Stimulated activated CD4-positive, alpha-beta T cell treated with anti-CD3 and anti-CD28 coated beads, TNF-alpha, amount 100 ng/mL, for 1 hour (primary cell): ENCODE measurements around the gene GLB1L3.
"Not testable (repeated sequence)": the region's sequence is repeated elsewhere in the genome, so short reads cannot be mapped to it uniquely, and the experiment has no call there.

Source experiments
- DNase-seq, 3 donors: peaks; one replicate each; pipeline ENCODE4 v3.0.0-alpha.2; 2020; ENCODE audit warnings: low read depth in 3 of 3, low spot score in 1 of 3

The GLB1L3 gene

GRCh38 chr11:134294664-134295063 lies 18.5 kb downstream of the GLB1L3 start:
- no peak for DNase-seq

GRCh38 chr11:134312223-134312622 lies 36.0 kb downstream of the GLB1L3 start:
- no peak for DNase-seq

DNA sequence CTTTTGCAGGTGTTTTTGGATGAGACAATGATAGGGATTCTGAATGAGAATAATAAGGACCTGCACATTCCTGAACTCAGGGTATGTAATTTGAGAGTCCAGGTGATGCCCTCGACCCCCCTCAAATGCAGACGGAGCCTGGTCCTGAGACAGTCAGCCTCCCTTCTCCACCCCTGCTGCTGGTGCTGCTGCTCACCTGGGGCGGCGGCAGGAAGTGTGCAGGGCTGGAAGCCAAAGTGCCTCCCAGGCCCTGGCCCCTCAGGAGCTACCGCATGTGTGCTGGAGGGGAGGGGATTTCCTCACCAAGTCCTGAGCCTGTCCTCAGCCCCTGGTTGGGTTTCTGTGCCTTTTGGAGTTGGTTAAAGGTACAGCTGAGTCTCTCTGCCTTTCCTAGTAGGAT lies 36.6 kb downstream of the GLB1L3 start:
- no peak for DNase-seq

DNA sequence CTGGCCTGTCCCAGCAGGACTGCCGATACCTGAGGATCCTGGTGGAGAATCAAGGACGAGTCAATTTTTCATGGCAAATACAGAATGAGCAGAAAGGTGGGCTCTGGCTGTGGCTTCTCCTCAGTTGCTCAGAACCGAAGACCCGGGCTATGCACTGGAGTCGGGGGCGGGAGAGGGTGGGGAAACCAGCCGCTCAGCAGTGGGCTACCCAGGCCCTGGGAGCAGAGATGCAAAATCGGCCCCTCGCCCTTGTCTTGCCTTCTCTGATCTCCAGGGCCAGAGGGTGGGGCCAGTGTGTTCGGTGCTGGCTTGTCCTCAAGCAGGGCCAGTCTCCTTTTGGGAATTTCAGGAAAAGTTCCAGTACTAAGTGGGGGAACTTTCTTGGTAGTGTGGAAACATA lies 37.2 kb downstream of the GLB1L3 start:
- no peak for DNase-seq

DNA sequence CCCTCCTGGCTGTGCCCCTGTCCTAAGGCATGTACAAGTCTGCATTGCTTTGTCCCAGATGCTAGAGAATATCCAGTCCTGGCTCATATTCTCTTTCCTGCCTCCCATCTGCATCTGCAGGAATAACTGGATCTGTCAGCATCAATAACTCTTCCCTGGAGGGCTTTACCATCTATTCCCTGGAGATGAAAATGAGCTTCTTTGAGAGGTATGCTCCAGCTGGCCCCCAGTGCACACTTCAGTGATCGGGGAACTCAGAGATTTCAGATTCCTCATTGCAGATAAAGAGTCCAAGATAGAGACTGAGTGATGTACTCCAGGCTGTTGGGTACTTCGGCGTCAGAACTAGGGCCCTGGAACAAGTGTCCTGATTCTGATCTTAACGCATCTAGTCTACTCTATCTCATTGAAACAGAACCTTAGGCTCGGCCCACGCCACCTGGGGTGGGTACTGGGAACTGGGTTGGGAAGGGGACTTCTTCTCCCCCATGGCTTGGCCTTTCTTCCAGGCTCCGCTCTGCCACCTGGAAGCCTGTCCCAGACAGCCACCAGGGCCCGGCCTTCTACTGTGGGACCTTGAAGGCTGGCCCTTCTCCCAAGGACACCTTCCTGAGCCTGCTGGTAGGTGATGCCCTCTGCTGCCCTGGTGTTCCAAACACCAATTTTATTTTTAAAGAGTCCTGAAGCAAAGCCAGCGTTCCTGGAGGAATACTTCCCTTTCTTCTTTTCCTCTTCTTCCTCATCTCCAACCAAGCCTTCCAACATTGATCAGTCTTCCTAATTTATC lies 37.8 kb downstream of the GLB1L3 start:
- DNase-seq = no peak

DNA sequence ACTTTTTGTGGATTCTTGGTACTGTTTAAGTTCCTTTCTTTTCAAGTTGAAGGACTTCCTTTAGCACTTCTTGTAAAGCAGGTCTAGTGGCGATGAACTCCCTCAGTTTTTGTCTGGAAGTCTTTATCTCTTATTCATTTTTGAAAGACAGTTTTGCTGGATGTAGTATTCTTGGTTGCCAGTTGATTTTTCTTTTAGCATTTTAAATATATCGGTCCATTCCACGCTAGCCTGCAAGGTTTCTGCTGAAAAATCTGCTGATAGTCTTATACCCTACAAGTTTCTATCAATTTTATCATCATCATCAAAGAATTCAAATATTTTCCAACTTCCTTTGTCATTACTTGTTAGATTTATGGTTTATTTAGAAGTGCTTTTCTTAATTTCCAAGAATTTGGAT lies 40.9 kb downstream of the GLB1L3 start:
- DNase-seq = no peak

GRCh38 chr11:134321373-134321772 lies 45.2 kb downstream of the GLB1L3 start:
- not testable (repeated sequence) for DNase-seq

GRCh38 chr11:134322553-134322952 lies 46.4 kb downstream of the GLB1L3 start:
- no peak for DNase-seq

- DNase-seq = no peak
Measured at GRCh38 chr11:134328433-134328832, 52.3 kb downstream of the GLB1L3 start.

DNA sequence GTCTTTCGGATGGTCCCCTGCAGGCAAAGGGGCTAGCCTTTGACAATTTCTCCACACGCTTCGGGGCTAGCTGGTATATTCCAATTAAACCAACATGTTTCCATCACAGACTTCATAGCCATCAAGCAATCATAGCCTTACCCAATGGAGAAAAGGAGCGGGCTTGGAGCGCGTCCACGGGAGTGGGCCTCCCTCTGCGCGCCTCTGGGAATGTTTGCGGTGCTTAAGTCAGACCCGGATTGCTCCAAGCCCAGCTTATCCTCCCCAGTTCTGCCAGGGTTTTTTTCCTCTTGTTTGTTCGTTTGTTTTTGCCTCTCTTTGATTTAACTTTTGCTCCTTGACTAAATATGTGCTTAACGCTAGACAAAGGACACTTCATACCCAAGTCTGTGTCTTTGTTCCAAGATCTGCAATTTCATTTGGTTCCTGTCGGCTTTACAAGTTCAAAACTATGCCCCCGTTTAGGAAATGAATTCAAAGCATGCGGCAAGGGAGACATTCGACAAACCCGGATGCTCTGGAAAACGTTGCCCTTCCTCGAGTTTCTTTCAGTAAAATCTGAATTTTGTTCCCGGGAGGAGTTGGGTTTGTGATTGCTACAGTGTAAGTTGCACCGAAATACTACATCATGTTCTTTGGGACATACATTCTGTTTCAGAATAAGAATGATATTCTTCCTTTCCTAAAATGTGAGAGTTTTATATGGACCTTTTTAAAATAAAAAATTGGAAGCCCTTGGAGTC lies 54.6 kb downstream of the GLB1L3 start:
- no peak for DNase-seq

DNA sequence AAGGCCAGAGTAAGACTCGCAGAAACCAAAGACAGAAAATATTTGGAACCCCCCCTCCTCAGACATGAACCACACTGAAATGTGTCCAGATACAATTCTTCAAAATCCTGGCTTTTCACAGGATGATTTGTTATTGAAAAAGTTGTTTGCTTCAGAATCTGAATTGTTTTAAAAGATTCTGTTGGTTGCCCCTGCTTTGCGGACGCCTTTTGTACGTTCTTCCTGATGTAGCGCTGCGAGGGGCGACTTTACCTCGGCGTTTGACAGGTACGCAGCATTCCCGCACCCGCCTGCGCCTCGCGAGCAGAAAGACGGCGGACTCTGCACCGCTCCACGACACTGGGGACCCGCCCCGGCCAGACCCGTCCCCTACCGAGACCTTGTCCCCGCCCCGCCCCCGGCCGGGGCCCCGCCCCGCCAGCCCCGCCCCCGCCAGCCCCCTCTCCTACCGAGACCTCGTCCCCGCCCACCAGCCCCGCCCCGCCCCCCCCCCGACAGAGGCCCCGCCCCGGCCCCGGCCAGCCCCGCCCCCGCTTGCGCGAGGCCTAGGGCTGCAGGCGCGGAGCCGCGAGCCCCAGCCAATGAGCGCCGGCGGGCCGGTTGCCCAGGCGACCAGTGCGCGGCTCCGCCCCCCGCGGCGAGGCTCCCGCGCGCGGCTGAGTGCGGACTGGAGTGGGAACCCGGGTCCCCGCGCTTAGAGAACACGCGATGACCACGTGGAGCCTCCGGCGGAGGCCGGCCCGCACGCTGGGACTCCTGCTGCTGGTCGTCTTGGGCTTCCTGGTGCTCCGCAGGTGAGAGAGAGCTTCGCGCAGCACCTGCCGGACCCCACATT lies 55.4 kb downstream of the GLB1L3 start, which contains the start of gene GLB1L2:
GLB1L2 (plus strand) TSS at position 635 of the 835 bp plus-strand sequence; CDS start at position 709, 74 bp downstream.
- DNase-seq = peak; percentile 55 to 72 (median 70)

- DNase-seq = peak in 1 of 3 donors; percentile 7
Measured at GRCh38 chr11:134332189-134332631, 56.0 kb downstream of the GLB1L3 start.

DNA sequence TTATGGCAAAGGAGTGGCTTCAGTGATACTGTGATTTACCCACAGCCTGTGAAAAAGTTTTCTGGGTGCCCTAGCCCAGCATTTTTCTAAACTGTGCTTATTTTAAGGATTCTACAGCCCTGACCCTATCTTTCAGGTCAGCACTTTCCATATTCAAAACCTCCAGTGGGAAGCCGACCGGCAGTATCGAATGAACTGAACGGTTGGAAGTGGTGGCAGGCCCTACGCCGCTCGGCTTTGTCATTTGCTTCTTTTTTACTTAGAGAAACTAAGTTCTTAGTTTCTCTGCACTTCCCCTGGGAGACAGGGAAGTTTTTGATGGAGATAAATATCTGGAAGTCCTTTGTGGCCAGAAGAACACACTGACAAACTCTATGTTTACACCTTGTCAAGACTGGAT lies 56.6 kb downstream of the GLB1L3 start:
- no peak for DNase-seq

GRCh38 chr11:134333312-134333711 lies 57.1 kb downstream of the GLB1L3 start:
- no peak for DNase-seq

GRCh38 chr11:134333946-134334345 lies 57.8 kb downstream of the GLB1L3 start:
- no peak for DNase-seq

DNA sequence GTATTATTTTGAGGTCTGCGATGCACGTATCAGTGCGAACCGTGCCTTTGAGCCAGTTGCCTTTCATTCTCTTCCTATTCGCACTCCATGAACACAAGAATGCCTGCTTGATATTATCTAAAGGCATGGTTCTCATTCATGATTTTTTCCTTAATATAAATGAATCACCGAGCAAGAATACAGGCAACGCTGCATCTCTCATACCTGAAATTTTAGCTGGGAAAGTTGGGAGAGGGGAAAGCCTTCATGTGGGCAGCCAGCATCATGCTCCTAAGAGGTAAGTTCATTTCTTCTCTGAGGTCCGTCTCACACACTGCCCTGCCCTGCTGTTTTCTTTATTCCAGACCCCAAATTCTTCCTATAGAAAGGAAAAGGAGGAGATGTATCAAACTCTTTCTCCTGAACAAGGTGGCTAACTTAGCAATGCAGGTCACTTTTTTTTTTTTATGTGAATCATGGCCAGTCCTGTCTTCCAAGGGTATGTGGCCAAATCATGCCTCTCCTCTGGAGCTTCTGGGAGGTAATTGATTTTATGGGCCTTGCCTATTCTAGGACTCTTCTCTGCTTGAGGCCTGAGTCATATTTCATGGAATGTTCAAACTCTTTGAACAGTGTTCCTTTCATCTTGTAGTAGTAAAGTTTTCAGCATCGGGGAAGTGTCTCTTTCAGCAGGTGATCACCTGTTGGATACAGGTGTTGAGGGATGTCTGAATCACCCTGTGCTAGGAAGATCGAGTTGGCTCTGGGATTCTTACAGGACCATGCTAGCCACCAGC lies 58.8 kb downstream of the GLB1L3 start:
- DNase-seq = no peak

GRCh38 chr11:134337051-134337450 lies 60.9 kb downstream of the GLB1L3 start:
- no peak for DNase-seq

- DNase-seq = no peak
Measured at GRCh38 chr11:134338068-134338467, 61.9 kb downstream of the GLB1L3 start.

DNA sequence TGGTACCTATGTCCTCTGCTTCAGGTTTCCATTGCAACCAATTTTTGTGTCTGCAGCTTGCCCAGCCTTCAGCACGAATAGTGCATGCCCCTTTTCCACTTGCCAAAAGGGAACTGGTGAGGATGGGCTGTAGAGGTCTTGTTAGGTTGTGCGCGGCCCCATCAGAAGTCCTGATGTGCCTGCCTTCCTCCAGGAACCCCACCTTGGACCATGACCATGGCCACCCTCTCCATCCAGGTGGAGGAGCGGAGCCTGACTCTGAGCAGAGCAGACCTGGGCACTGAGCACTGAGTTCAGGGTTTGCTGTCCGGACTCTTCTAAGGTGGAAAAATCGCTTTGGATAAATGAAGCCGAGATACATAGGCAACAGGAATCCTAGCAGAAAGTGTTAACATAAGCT lies 62.5 kb downstream of the GLB1L3 start:
- no peak for DNase-seq

DNA sequence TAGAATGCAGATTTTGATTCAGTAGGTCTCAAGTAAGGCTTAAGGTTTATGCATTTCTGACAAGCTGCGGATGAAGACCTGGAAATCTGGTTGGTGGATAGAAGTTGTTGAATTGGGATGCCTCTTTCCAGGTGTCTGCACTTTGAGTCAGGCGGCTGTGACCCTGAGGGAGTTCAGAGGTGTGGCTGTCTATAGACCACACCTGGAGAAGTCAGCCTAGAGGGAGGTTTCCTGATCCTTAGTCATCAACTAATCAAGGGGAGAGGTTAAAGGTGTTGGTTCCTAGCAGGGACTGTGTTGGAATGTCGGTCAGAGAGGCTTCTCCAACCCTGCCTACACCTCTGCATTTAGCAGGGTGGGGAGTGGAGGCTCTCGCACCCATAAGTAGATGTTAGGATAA lies 63.6 kb downstream of the GLB1L3 start:
- no peak for DNase-seq
